GM21825 (cell line): ENCODE data around the gene PRRX1.

ENCODE experiments used
- ATAC-seq: cut with Tn5 transposase; IDR thresholded peaks from one replicate; pipeline ENCODE4 v1.9.1; 2021; ENCODE audit warnings: mild to moderate bottlenecking, moderate library complexity; ENCODE audit not compliant: unreplicated experiment

The PRRX1 gene

GRCh38 chr1:170714938-170715337, 51.0 kb downstream of the PRRX1 start:
- ATAC-seq, result no peak

GRCh38 chr1:170716835-170717429, 53.0 kb downstream of the PRRX1 start:
- no peak for ATAC-seq

- ATAC-seq, result no peak
These were observed 56.7 kb downstream of the PRRX1 start for GRCh38 chr1:170720661-170721060.

- no peak for ATAC-seq
These were observed 57.7 kb downstream of the PRRX1 start for GRCh38 chr1:170721621-170722020.

GRCh38 chr1:170723518-170723917, 59.6 kb downstream of the PRRX1 start:
- no peak for ATAC-seq

- no peak for ATAC-seq
These were observed 61.4 kb downstream of the PRRX1 start for GRCh38 chr1:170725326-170725725.

GRCh38 chr1:170727963-170728362, 64.0 kb downstream of the PRRX1 start:
- no peak for ATAC-seq

GRCh38 chr1:170729225-170730002, 65.5 kb downstream of the PRRX1 start:
- no peak for ATAC-seq

GRCh38 chr1:170730014-170730413, 66.1 kb downstream of the PRRX1 start:
- ATAC-seq, result no peak

- no peak for ATAC-seq
These were observed 66.5 kb downstream of the PRRX1 start for GRCh38 chr1:170730438-170730837.

GRCh38 chr1:170731566-170732251, 67.8 kb downstream of the PRRX1 start:
- ATAC-seq, result no peak

- no peak for ATAC-seq
These were observed 68.3 kb downstream of the PRRX1 start for GRCh38 chr1:170732252-170732588.

- ATAC-seq, result no peak
These were observed 70.7 kb downstream of the PRRX1 start for GRCh38 chr1:170734412-170735175.

- no peak for ATAC-seq
These were observed 71.7 kb downstream of the PRRX1 start for GRCh38 chr1:170735366-170736263.

GRCh38 chr1:170739803-170740202, 75.9 kb downstream of the PRRX1 start:
- ATAC-seq, result no peak

GRCh38 chr1:170741678-170742077, 77.7 kb downstream of the PRRX1 start:
- no peak for ATAC-seq

- ATAC-seq, result no peak
These were observed 78.7 kb downstream of the PRRX1 start for GRCh38 chr1:170742600-170742999.

- no peak for ATAC-seq
These were observed 79.2 kb downstream of the PRRX1 start for GRCh38 chr1:170743083-170743482.

- ATAC-seq, result no peak
These were observed 85.6 kb downstream of the PRRX1 start for GRCh38 chr1:170749549-170749948.

GRCh38 chr1:170749959-170750358, 86.0 kb downstream of the PRRX1 start:
- ATAC-seq, result no peak
